ENCODE data around the gene AFF3. TPM values are rescaled to one million over a fixed set of nuclear protein-coding genes. Genes with fewer than 3 reads are reported as not detected.

AFF3 gene
- total RNA-seq, 4 donors from 2014 or later: 9.0 to 20.2 (median 14.5) TPM

- Histone ChIP-seq H3K36me3 (no peaks in the 10 kb centered on the region), H3K4me3 (no peak overlapping the region), H3K9me3 (no peaks in the 10 kb centered on the region), H3K27me3 (no peaks in the 10 kb centered on the region), H3K4me1 (peaks cover 0 to 22% (median 13%) of the 10 kb centered on the region in 4 donors), H3K27ac (no peak overlapping the region)
- intact Hi-C loops (cut with DNase I; ENCODE audit: low total_unique reads) (no loop called here), in situ Hi-C loops (cut with MboI; ENCODE audit: low pct_ligation_motif_present in 1 of 4, low pct_unique_long_range_greater_than_20kb in 1 of 4, low sequenced_read_pairs in 3 of 4) (no loop called here)
- TF ChIP-seq, protein P1, sequence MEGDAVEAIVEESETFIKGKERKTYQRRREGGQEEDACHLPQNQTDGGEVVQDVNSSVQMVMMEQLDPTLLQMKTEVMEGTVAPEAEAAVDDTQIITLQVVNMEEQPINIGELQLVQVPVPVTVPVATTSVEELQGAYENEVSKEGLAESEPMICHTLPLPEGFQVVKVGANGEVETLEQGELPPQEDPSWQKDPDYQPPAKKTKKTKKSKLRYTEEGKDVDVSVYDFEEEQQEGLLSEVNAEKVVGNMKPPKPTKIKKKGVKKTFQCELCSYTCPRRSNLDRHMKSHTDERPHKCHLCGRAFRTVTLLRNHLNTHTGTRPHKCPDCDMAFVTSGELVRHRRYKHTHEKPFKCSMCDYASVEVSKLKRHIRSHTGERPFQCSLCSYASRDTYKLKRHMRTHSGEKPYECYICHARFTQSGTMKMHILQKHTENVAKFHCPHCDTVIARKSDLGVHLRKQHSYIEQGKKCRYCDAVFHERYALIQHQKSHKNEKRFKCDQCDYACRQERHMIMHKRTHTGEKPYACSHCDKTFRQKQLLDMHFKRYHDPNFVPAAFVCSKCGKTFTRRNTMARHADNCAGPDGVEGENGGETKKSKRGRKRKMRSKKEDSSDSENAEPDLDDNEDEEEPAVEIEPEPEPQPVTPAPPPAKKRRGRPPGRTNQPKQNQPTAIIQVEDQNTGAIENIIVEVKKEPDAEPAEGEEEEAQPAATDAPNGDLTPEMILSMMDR (IDR thresholded peaks at IDR 0.05): no peak
- TF ChIP-seq POLR2A (IDR thresholded peaks at IDR 0.05): no peak
- no peak for TF ChIP-seq EP300 (IDR thresholded peaks at IDR 0.05; ENCODE audit: low read depth)
- TF ChIP-seq POLR2AphosphoS5 (IDR thresholded peaks at IDR 0.05): no peak
- 65 to 73% methylated on average over 4 to 5 of the region's 5 CpGs for WGBS, 2 donors (ENCODE audit: low coverage in 1 of 2)
- no peak for DNase-seq
Measured at GRCh38 chr2:100011272-100011731, 131.1 kb downstream of the AFF3 start.

- Histone ChIP-seq H3K4me3 (no peak overlapping the region), H3K36me3 (no peaks in the 10 kb centered on the region), H3K4me1 (peaks cover 0 to 22% (median 13%) of the 10 kb centered on the region in 4 donors), H3K27ac (no peak overlapping the region), H3K9me3 (no peaks in the 10 kb centered on the region), H3K27me3 (no peaks in the 10 kb centered on the region)
- TF ChIP-seq POLR2A (IDR thresholded peaks at IDR 0.05) (no peak), POLR2AphosphoS5 (IDR thresholded peaks at IDR 0.05) (no peak), EP300 (IDR thresholded peaks at IDR 0.05; ENCODE audit: low read depth) (no peak)
- TF ChIP-seq, protein P1 (IDR thresholded peaks at IDR 0.05): no peak
- in situ Hi-C loops (cut with MboI; ENCODE audit: low pct_ligation_motif_present in 1 of 4, low pct_unique_long_range_greater_than_20kb in 1 of 4, low sequenced_read_pairs in 3 of 4): no loop called here
- WGBS, 2 donors (ENCODE audit: low coverage in 1 of 2): 68 to 93% methylated on average over 2 to 5 of the region's 5 CpGs
- intact Hi-C loops (cut with DNase I; ENCODE audit: low total_unique reads): no loop called here
- DNase-seq: no peak
Measured at GRCh38 chr2:100010606-100011005, 131.8 kb downstream of the AFF3 start.

DNA sequence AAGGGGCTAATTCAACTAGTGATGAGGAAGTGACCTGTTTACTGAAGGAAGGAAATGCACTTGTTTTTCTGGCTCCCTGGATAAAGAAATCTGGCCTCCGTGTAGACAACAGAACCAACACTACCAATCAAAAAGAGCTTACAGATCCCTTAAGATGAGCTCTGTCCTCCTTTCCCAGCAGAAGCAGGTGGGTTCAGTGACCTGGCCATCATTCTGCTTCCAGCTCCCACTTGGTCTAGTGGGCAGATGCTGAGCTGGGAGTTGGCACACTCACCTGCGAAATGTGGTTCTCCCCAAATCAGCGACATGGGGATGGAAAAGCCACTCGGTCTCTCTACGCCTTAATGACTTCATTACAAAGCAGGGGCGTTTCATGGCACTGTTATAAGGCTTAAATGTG lies 132.6 kb downstream of the AFF3 start:
- Histone ChIP-seq H3K36me3 (no peaks in the 10 kb centered on the region), H3K4me3 (no peak overlapping the region), H3K4me1 (peaks cover 0 to 22% (median 13%) of the 10 kb centered on the region in 4 donors), H3K27me3 (no peaks in the 10 kb centered on the region), H3K9me3 (no peaks in the 10 kb centered on the region), H3K27ac (peak overlapping the region in 1 of 4 donors; percentile 15)
- in situ Hi-C loops (cut with MboI; ENCODE audit: low pct_ligation_motif_present in 1 of 4, low pct_unique_long_range_greater_than_20kb in 1 of 4, low sequenced_read_pairs in 3 of 4) (no loop called here), intact Hi-C loops (cut with DNase I; ENCODE audit: low total_unique reads) (no loop called here)
- TF ChIP-seq EP300 (IDR thresholded peaks at IDR 0.05; ENCODE audit: low read depth) (no peak), POLR2AphosphoS5 (IDR thresholded peaks at IDR 0.05) (no peak), POLR2A (IDR thresholded peaks at IDR 0.05) (no peak)
- TF ChIP-seq, protein P1 (IDR thresholded peaks at IDR 0.05): no peak
- 68 to 77% methylated on average over 6 of the region's 6 CpGs for WGBS, 2 donors (ENCODE audit: low coverage in 1 of 2)
- no peak for DNase-seq

- H3K4me1 ChIP-seq: peaks cover 0 to 22% (median 13%) of the 10 kb centered on the region in 4 donors
- intact Hi-C loops (cut with DNase I; ENCODE audit: low total_unique reads) (no loop called here), in situ Hi-C loops (cut with MboI; ENCODE audit: low pct_ligation_motif_present in 1 of 4, low pct_unique_long_range_greater_than_20kb in 1 of 4, low sequenced_read_pairs in 3 of 4) (no loop called here)
- H3K9me3 ChIP-seq: no peaks in the 10 kb centered on the region
- no peaks in the 10 kb centered on the region for H3K36me3 ChIP-seq
- 33 to 36% methylated on average over 1 to 2 of the region's 2 CpGs for WGBS, 2 donors (ENCODE audit: low coverage in 1 of 2)
- H3K4me3 ChIP-seq: no peak overlapping the region
- H3K27me3 ChIP-seq: no peaks in the 10 kb centered on the region
- no peak for DNase-seq
- TF ChIP-seq EP300 (IDR thresholded peaks at IDR 0.05; ENCODE audit: low read depth) (no peak), POLR2A (IDR thresholded peaks at IDR 0.05) (no peak), POLR2AphosphoS5 (IDR thresholded peaks at IDR 0.05) (peak in 2 of 3 donors; percentile 77 to 79)
- TF ChIP-seq, protein P1 (IDR thresholded peaks at IDR 0.05): no peak
- peak overlapping the region in 2 of 4 donors; percentile 15 to 36 for H3K27ac ChIP-seq
Measured at GRCh38 chr2:100008956-100009355, 133.4 kb downstream of the AFF3 start.
